K562 (cell line): ENCODE data around the gene TXNL4A.

Experiments used
- BHLHE40 ChIP-seq: IDR thresholded peaks from 2 replicates; pipeline ENCODE4 v1.6.1; 2011; ENCODE audit warnings: low read length, improper control_type of control experiment
- CBX1 ChIP-seq: sonication (generic); IDR thresholded peaks from 2 replicates; pipeline ENCODE4 v1.6.1; 2016; ENCODE audit warnings: antibody characterized with exemption, low read depth, mild to moderate bottlenecking
- CREB5 ChIP-seq: fragments of 250-450 bp; sonication (Bioruptor Pico); IDR thresholded peaks from 2 replicates; pipeline ENCODE4 v1.5.0; 2020; ENCODE audit warnings: mild to moderate bottlenecking
- FOXM1 ChIP-seq, 2 experiments: fragments of 450-650 bp in 1 of 2; sonication (generic) in 1 of 2; formaldehyde crosslinking in 1 of 2; IDR thresholded peaks; 2 replicates each; pipeline versions ENCODE4 v1.6.1 to v1.9.0; 2017 to 2022; ENCODE audit warnings: low read depth in 2 of 2, mild to moderate bottlenecking in 2 of 2, missing genetic modification reagents in 1 of 2, moderate library complexity in 1 of 2
- JUN ChIP-seq, 2 experiments: sonication (generic) in 1 of 2; formaldehyde crosslinking in 1 of 2; IDR thresholded peaks; 2 replicates each; pipeline versions ENCODE4 v1.6.1 to v1.8.0; 2012 to 2022; ENCODE audit warnings: borderline replicate concordance in 2 of 2, mild to moderate bottlenecking in 2 of 2, improper control_type of control experiment in 1 of 2, low read depth in 1 of 2, low read length in 1 of 2, missing genetic modification reagents in 1 of 2
- PBX2 ChIP-seq, 2 experiments: IDR thresholded peaks in 1 of 2; conservative IDR thresholded peaks in 1 of 2; 2 replicates each; pipeline ENCODE4 v1.6.1; 2016; ENCODE audit warnings: low read depth in 2 of 2, mild to moderate bottlenecking in 1 of 2, missing compliant biosample characterization in 1 of 2, missing genetic modification characterization in 1 of 2, moderate library complexity in 1 of 2
- ZBTB11 ChIP-seq, 3 experiments: fragments of 200-800 bp in 1 of 3; fragments of 250-450 bp in 1 of 3; fragments of 450-650 bp in 1 of 3; sonication (Bioruptor Pico) in 1 of 3; sonication (Bioruptor generic) in 1 of 3; formaldehyde crosslinking in 1 of 3; IDR thresholded peaks; 2 replicates each; pipeline versions ENCODE4 v1.6.1 to v1.8.0; 2016 to 2022; ENCODE audit warnings: mild to moderate bottlenecking in 2 of 3, missing genetic modification characterization in 2 of 3, missing compliant biosample characterization in 1 of 3, moderate library complexity in 1 of 3
- TF ChIP-seq, protein P1 (sequence below), 3 experiments: IDR thresholded peaks in 2 of 3; conservative IDR thresholded peaks in 1 of 3; 2 replicates each; pipeline ENCODE4 v1.5.1; 2011 to 2012; ENCODE audit warnings: low read length in 3 of 3, mild to moderate bottlenecking in 3 of 3, control low read depth in 2 of 3, improper control_type of control experiment in 1 of 3, inconsistent platforms in 1 of 3, low read depth in 1 of 3, mixed read lengths in 1 of 3, moderate library complexity in 1 of 3; ENCODE audit not compliant: insufficient read depth in 2 of 3

- no peak for TF ChIP-seq JUN (IDR thresholded peaks at IDR 0.05; ENCODE audit: borderline replicate concordance, low read depth, low read length)
- TF ChIP-seq JUN (CRISPR knock-in tag; IDR thresholded peaks at IDR 0.05; ENCODE audit: borderline replicate concordance), result no peak
- TF ChIP-seq FOXM1 (IDR thresholded peaks at IDR 0.05; ENCODE audit: low read depth), result no peak
- no peak for TF ChIP-seq FOXM1 (CRISPR knock-in tag; IDR thresholded peaks at IDR 0.05; ENCODE audit: low read depth)
- no peak for TF ChIP-seq PBX2 (CRISPR knock-in tag; IDR thresholded peaks at IDR 0.05; ENCODE audit: low read depth)
- TF ChIP-seq PBX2 (tag; conservative IDR thresholded peaks at IDR 0.05; ENCODE audit: low read depth), result no peak
- no peak for TF ChIP-seq BHLHE40
- TF ChIP-seq CREB5 (CRISPR knock-in tag), result no peak
- TF ChIP-seq, protein P1, sequence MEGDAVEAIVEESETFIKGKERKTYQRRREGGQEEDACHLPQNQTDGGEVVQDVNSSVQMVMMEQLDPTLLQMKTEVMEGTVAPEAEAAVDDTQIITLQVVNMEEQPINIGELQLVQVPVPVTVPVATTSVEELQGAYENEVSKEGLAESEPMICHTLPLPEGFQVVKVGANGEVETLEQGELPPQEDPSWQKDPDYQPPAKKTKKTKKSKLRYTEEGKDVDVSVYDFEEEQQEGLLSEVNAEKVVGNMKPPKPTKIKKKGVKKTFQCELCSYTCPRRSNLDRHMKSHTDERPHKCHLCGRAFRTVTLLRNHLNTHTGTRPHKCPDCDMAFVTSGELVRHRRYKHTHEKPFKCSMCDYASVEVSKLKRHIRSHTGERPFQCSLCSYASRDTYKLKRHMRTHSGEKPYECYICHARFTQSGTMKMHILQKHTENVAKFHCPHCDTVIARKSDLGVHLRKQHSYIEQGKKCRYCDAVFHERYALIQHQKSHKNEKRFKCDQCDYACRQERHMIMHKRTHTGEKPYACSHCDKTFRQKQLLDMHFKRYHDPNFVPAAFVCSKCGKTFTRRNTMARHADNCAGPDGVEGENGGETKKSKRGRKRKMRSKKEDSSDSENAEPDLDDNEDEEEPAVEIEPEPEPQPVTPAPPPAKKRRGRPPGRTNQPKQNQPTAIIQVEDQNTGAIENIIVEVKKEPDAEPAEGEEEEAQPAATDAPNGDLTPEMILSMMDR (IDR thresholded peaks at IDR 0.05 in 2 of 3, conservative IDR thresholded peaks at IDR 0.05 in 1 of 3; ENCODE audit: insufficient read depth in 2 of 3, low read depth in 1 of 3, low read length in 3 of 3), result no peak
- TF ChIP-seq CBX1, result no peak
- no peak for TF ChIP-seq ZBTB11 (CRISPR knock-in tag; IDR thresholded peaks at IDR 0.05)
These were observed 14.2 kb downstream of the TXNL4A start for GRCh38 chr18:79974025-79974654.
